OCI-LY3 (cell line): ENCODE data around the gene HRAS.

Experiments
- H2AFZ ChIP-seq: fragments of 200-600, 300-600 bp; shearing (Covaris generic); 2 replicates; pipeline ENCODE4 v1.6.0; 2014; ENCODE audit warnings: antibody characterized with exemption, low read depth, low read length
- H3K27ac ChIP-seq: fragments of 200-600, 300-600 bp; sonication (generic); 2 replicates; pipeline ENCODE4 v1.5.1; 2014; ENCODE audit warnings: mild to moderate bottlenecking, low read length, moderate library complexity, mixed read lengths
- H3K27me3 ChIP-seq: fragments of 200-600, 300-600 bp; sonication (generic); 2 replicates; pipeline ENCODE4 v1.6.1; 2014; ENCODE audit warnings: low read depth, low read length, mixed read lengths
- H3K36me3 ChIP-seq: fragments of 200-600, 300-600 bp; sonication (generic); replicated peaks from 2 replicates; pipeline ENCODE3; 2014; ENCODE audit warnings: low read depth, low read length, mixed read lengths
- H3K4me1 ChIP-seq: fragments of 300-600, 200-600 bp; sonication (generic); 2 replicates; pipeline ENCODE4 v1.6.1; 2014; ENCODE audit warnings: low read length, mixed read lengths
- H3K4me2 ChIP-seq: fragments of 200-600, 300-600 bp; sonication (generic); 2 replicates; pipeline ENCODE4 v1.6.1; 2014; ENCODE audit warnings: low read length, mixed read lengths
- H3K4me3 ChIP-seq: fragments of 300-600, 200-600 bp; sonication (generic); 2 replicates; pipeline ENCODE4 v1.5.1; 2014; ENCODE audit warnings: antibody characterized with exemption, mild to moderate bottlenecking, low read length, moderate library complexity
- H3K79me2 ChIP-seq: fragments of 300-600, 200-600 bp; shearing (Covaris generic); 2 replicates; pipeline ENCODE4 v1.6.1; 2014; ENCODE audit warnings: mild to moderate bottlenecking, low read length, mixed read lengths
- H3K9ac ChIP-seq: fragments of 300-600, 200-600 bp; shearing (Covaris generic); 2 replicates; pipeline ENCODE4 v1.6.0; 2014; ENCODE audit warnings: mild to moderate bottlenecking, low read length, moderate library complexity
- H3K9me3 ChIP-seq: fragments of 200-600, 300-600 bp; shearing (Covaris generic); 2 replicates; pipeline ENCODE4 v1.6.1; 2014; ENCODE audit warnings: low read length, mixed read lengths; ENCODE audit not compliant: insufficient read depth
- H4K20me1 ChIP-seq: fragments of 200-600, 300-600 bp; sonication (generic); 2 replicates; pipeline ENCODE4 v1.6.1; 2016; ENCODE audit warnings: low read length, mixed read lengths; ENCODE audit not compliant: insufficient read depth
- CTCF ChIP-seq: fragments of 200-600, 300-600 bp; sonication (generic); IDR thresholded peaks from 2 replicates; pipeline ENCODE4 v1.5.1; 2014; ENCODE audit warnings: antibody characterized with exemption, low read length, low read depth
- EZH2phosphoT487 ChIP-seq: fragments of 200-600 bp; shearing (Covaris generic); IDR thresholded peaks from 2 replicates; pipeline ENCODE4 v1.6.1; 2018; ENCODE audit warnings: antibody characterized with exemption, mixed run types, low read depth

Gene HRAS

GRCh38 chr11:528815-529727 lies 6.3 kb downstream of the HRAS start:
- Histone ChIP-seq H3K9ac (no peak overlapping the region), H3K27ac (no peak overlapping the region)
- no peak for TF ChIP-seq EZH2phosphoT487
- TF ChIP-seq CTCF: no peak

GRCh38 chr11:528166-528814 lies 7.1 kb downstream of the HRAS start:
- no peak for TF ChIP-seq CTCF
- TF ChIP-seq EZH2phosphoT487: no peak
- H3K4me2 ChIP-seq: no peak overlapping the region
- H3K79me2 ChIP-seq: no peaks in the 10 kb centered on the region
- H3K27me3 ChIP-seq: no peaks in the 10 kb centered on the region
- H3K36me3 ChIP-seq: peaks cover 3% of the 10 kb centered on the region
- H3K9me3 ChIP-seq: no peaks in the 10 kb centered on the region
- H3K9ac ChIP-seq: no peak overlapping the region
- no peak overlapping the region for H3K27ac ChIP-seq
- H3K4me3 ChIP-seq: no peak overlapping the region
- no peaks in the 10 kb centered on the region for H3K4me1 ChIP-seq
- H4K20me1 ChIP-seq: no peaks in the 10 kb centered on the region
- no peak overlapping the region for H2AFZ ChIP-seq

More at GRCh38 chr11:528815-529727, 6.3 kb downstream of the HRAS start:
- Histone ChIP-seq H3K27me3 (no peaks in the 10 kb centered on the region), H3K36me3 (peaks cover under 1% of the 10 kb centered on the region), H3K4me3 (no peak overlapping the region), H3K79me2 (peaks cover 2% of the 10 kb centered on the region; the same call in 1 of the 2 replicates), H2AFZ (no peak overlapping the region), H4K20me1 (peaks cover 5% of the 10 kb centered on the region), H3K9me3 (no peaks in the 10 kb centered on the region), H3K4me2 (no peak overlapping the region), H3K4me1 (peaks cover 2% of the 10 kb centered on the region; the same call in 1 of the 2 replicates)

GRCh38 chr11:526192-526591 lies 9.2 kb downstream of the HRAS start:
- Histone ChIP-seq H2AFZ (no peak overlapping the region), H3K9ac (no peak overlapping the region), H3K9me3 (no peaks in the 10 kb centered on the region), H3K4me2 (no peak overlapping the region), H3K79me2 (no peaks in the 10 kb centered on the region), H3K4me3 (no peak overlapping the region), H4K20me1 (no peaks in the 10 kb centered on the region), H3K27me3 (no peaks in the 10 kb centered on the region), H3K4me1 (no peaks in the 10 kb centered on the region), H3K36me3 (peaks cover 3% of the 10 kb centered on the region), H3K27ac (no peak overlapping the region)
- TF ChIP-seq CTCF: no peak
- TF ChIP-seq EZH2phosphoT487: no peak

- Histone ChIP-seq H3K27ac (no peak overlapping the region), H3K4me1 (no peaks in the 10 kb centered on the region), H3K4me3 (no peak overlapping the region), H3K9ac (no peak overlapping the region), H2AFZ (no peak overlapping the region), H3K36me3 (peaks cover 9% of the 10 kb centered on the region), H3K27me3 (no peaks in the 10 kb centered on the region), H3K4me2 (no peak overlapping the region), H3K79me2 (no peaks in the 10 kb centered on the region), H3K9me3 (no peaks in the 10 kb centered on the region), H4K20me1 (no peaks in the 10 kb centered on the region)
- TF ChIP-seq CTCF (no peak), EZH2phosphoT487 (no peak)
Observed at GRCh38 chr11:521177-521688, 14.1 kb downstream of the HRAS start.
